Fibroblast of mammary gland (primary cell): ENCODE data around the gene PRSS38.

Experiments used
- DNase-seq: peaks from one replicate; pipeline ENCODE4 v3.0.0-alpha.2; 2010; ENCODE audit warnings: low read depth
- H3K4me3 ChIP-seq: 2 replicates; pipeline ENCODE4 v1.5.1; 2011; ENCODE audit warnings: low read depth, mild to moderate bottlenecking, low read length, moderate library complexity; ENCODE audit not compliant: control insufficient read depth
- TF ChIP-seq, protein P1 (sequence below): conservative IDR thresholded peaks from 2 replicates; pipeline ENCODE4 v1.5.1; 2011; ENCODE audit warnings: low read depth, low read length, inconsistent platforms; ENCODE audit not compliant: control insufficient read depth, insufficient read depth

PRSS38 gene

GRCh38 chr1:227884370-227885134, 69.1 kb downstream of the PRSS38 start:
- no peak for DNase-seq
- TF ChIP-seq, protein P1, sequence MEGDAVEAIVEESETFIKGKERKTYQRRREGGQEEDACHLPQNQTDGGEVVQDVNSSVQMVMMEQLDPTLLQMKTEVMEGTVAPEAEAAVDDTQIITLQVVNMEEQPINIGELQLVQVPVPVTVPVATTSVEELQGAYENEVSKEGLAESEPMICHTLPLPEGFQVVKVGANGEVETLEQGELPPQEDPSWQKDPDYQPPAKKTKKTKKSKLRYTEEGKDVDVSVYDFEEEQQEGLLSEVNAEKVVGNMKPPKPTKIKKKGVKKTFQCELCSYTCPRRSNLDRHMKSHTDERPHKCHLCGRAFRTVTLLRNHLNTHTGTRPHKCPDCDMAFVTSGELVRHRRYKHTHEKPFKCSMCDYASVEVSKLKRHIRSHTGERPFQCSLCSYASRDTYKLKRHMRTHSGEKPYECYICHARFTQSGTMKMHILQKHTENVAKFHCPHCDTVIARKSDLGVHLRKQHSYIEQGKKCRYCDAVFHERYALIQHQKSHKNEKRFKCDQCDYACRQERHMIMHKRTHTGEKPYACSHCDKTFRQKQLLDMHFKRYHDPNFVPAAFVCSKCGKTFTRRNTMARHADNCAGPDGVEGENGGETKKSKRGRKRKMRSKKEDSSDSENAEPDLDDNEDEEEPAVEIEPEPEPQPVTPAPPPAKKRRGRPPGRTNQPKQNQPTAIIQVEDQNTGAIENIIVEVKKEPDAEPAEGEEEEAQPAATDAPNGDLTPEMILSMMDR = no peak
- H3K4me3 ChIP-seq = no peak overlapping the region

DNA sequence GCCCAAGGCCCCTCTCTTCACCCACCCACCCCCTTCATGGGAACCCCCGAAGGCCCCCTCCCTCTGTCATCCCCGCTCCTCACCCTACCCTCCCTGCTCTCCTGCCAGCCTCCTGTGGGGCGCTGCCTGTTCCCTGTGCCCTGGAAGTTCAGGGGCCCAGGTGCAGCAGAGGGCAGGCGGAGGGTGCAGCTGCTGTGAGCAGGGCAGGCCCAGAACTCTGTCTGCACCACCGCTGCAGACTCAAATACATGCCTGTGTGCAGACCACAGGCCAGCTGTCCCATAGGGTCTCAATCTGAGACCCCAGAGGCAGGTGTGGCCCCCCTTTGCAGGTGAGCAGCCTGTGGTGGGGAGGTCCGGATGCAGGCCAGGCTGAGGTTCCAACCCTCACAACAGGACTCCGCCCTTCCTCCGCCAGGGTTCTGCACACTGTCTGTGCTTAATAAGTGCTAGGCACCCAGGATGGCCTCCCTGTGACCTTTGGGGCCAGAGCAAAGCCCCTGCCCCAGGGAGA, 69.7 kb downstream of the PRSS38 start:
- TF ChIP-seq, protein P1 = no peak
- DNase-seq = no peak
- H3K4me3 ChIP-seq = no peak overlapping the region

- no peak overlapping the region for H3K4me3 ChIP-seq
- DNase-seq = peak; percentile 74
- TF ChIP-seq, protein P1 = no peak
Measured at GRCh38 chr1:227885648-227886502, 70.4 kb downstream of the PRSS38 start.

DNA sequence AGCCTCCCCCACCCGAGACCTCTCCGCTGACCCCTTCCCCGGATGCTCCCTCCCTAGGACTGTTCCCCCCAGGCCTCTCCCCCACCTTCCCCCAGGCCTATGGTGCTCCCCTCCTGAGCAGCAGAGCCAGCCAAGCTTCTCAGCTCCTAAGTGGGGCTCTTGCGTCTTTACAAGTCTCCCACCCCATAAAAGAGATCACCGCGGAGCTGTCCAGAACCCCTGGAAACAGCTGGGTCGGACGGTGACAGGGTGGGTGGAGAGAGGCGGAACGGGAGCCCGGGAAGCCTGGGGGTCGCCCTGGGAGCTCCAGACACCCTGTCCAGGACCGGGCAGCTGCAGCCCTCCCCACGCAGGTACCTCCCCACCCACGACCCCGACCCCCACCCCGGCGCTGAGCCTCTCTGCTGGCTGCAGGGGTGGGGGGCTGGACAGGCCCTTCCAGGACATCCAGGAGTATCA, 71.1 kb downstream of the PRSS38 start:
- TF ChIP-seq, protein P1 = no peak
- no peak overlapping the region for H3K4me3 ChIP-seq
- no peak for DNase-seq

DNA sequence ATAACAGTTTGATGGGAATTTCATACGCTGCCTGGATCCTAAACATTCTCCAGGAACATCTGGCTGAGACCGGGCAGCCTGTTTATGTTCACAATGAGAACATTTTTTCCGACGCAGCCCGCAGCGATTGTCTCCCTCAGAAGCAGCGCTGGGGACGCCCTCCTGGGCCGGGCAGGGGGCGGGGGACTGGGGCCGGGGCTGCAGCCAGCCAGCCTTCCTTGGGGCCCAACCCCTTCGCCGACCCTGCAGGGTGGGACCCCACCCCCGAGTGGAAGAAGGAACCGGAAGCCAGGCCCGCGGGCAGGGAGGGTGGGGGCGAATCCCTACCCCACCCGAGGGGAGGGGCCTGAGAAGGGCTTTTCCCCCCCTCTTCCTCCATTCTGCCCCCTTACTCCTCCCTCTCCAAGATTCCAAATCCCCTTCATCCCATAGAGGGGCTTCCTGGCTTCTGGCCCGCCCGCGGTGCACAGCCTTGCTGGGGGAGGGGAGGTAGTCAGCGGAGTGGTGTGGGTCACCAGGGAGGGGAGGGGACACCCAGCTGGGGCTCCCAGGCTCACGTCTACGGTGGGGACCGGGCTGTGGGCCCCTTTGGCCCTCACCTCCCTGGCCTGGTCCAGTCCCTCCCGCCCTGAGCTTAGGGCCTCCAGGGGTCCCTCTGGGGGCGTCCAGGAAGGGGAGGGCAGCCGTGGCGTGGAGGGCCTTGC, 71.7 kb downstream of the PRSS38 start:
- no peak overlapping the region for H3K4me3 ChIP-seq
- TF ChIP-seq, protein P1 = no peak
- DNase-seq = peak; percentile 54

- TF ChIP-seq, protein P1 = no peak
- no peak for DNase-seq
- H3K4me3 ChIP-seq = no peak overlapping the region
Measured at GRCh38 chr1:227887697-227888403, 72.4 kb downstream of the PRSS38 start.
